Activated T-helper 2 cell treated with anti-CD3 and anti-CD28 coated beads, Interferon-gamma antibody, Interleukin-2, Interleukin-4, amounts not matched to agents 10 μg/mL and 5 μg/mL and 100 μg/mL, durations not matched to agents 14 hours and 24 hours and 36 hours (primary cell): ENCODE measurements around the gene OBP2B. TPM values are rescaled to one million over a fixed set of nuclear protein-coding genes. Genes with fewer than 3 reads are reported as not detected.

Experiments
- DNase-seq: peaks from one replicate; pipeline ENCODE4 v3.0.0; 2021; ENCODE audit warnings: low spot score
- H3K27ac Mint-ChIP-seq: one replicate; pipeline ENCODE4 v1.8.0; 2021; ENCODE audit warnings: mixed read lengths
- H3K27me3 Mint-ChIP-seq: one replicate; pipeline ENCODE4 v1.8.0; 2021; ENCODE audit warnings: low read depth, mixed read lengths
- H3K36me3 Mint-ChIP-seq: one replicate; pipeline ENCODE4 v1.8.0; 2021; ENCODE audit warnings: low read depth, mixed read lengths
- H3K4me1 Mint-ChIP-seq: one replicate; pipeline ENCODE4 v1.8.0; 2021; ENCODE audit warnings: low read depth, mixed read lengths
- H3K4me3 Mint-ChIP-seq: one replicate; pipeline ENCODE4 v1.8.0; 2021; ENCODE audit warnings: low read depth, mild to moderate bottlenecking, moderate library complexity, mixed read lengths
- H3K9me3 Mint-ChIP-seq: one replicate; pipeline ENCODE4 v1.8.0; 2021; ENCODE audit warnings: mixed read lengths
- intact Hi-C: fragments of 100-400 bp; cut with micrococcal nuclease; formaldehyde crosslinking; loops from one replicate; pipeline ENCODE4 v1.15.1; 2023
- total RNA-seq: library from RNA; stranded (reverse); gene quantifications from 2 replicates; pipeline ENCODE4 v1.2.3, GENCODE V29; 2022

Gene OBP2B
- total RNA-seq, 1 donor from 2014 or later, result not detected

DNA sequence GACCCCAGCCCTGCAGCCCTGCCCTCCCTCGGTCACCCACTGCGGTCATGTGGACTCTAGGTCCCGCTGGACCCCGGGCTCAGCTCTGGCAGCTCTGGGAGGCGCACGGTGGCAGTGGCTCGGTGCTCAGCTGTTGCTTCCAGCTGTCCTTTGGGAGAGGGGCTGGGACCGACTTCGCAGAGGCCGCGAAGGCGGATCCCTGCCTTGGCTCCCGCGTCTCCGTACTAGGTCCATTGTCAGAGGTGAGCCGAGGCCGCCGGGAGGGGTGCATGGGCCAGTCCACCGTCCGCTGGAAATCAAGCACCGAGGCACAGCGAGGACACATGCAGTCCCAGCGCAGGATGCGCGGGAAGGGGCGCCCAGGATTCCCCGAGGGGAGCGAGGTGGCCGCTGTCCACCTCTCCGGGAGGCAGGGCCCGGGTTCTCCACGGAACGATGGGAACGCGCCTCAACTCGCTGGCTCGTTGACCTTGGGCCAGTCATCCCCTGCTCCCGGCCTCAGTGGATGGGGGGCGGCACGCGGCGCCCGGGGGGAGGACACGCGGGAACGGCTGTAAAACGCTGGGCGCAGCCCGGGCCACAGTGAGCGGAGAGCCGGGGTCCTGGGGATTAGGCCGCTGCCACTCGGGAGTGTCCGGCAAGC is 46.1 kb downstream of the OBP2B start:
- Mint-ChIP-seq H3K4me3 (peak overlapping the region; percentile 37), H3K27me3 (peaks cover 7% of the 10 kb centered on the region), H3K4me1 (peaks cover 3% of the 10 kb centered on the region), H3K36me3 (peaks cover 4% of the 10 kb centered on the region), H3K27ac (no peak overlapping the region), H3K9me3 (no peaks in the 10 kb centered on the region)
- DNase-seq, result no peak
- intact Hi-C loops, result no loop called here

DNA sequence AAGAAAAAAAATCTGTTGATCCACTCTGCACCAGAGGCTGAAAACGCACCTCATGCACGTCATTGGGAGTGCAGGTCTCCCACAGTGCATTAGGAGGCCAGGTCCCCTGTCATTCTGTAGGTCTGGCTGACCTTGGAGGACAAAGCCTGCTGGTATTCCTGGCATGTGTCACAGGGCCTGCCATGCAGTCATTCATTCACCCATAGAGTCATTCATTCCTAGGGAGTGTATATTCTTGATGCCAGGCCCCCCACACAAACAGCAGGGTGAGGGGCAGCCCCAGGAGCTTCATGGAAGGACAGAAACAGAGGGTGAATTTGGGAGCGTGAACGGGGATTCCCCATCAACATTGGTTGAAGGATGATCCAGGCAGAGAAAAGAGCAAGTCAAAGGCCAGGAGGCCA is 47.5 kb downstream of the OBP2B start:
- peaks cover 3% of the 10 kb centered on the region for H3K4me1 Mint-ChIP-seq
- intact Hi-C loops, result no loop called here
- no peak for DNase-seq
- H3K4me3 Mint-ChIP-seq, result peak overlapping the region; percentile 55
- no peaks in the 10 kb centered on the region for H3K9me3 Mint-ChIP-seq
- H3K27ac Mint-ChIP-seq, result no peak overlapping the region
- H3K36me3 Mint-ChIP-seq, result peaks cover 4% of the 10 kb centered on the region
- H3K27me3 Mint-ChIP-seq, result peaks cover 9% of the 10 kb centered on the region

DNA sequence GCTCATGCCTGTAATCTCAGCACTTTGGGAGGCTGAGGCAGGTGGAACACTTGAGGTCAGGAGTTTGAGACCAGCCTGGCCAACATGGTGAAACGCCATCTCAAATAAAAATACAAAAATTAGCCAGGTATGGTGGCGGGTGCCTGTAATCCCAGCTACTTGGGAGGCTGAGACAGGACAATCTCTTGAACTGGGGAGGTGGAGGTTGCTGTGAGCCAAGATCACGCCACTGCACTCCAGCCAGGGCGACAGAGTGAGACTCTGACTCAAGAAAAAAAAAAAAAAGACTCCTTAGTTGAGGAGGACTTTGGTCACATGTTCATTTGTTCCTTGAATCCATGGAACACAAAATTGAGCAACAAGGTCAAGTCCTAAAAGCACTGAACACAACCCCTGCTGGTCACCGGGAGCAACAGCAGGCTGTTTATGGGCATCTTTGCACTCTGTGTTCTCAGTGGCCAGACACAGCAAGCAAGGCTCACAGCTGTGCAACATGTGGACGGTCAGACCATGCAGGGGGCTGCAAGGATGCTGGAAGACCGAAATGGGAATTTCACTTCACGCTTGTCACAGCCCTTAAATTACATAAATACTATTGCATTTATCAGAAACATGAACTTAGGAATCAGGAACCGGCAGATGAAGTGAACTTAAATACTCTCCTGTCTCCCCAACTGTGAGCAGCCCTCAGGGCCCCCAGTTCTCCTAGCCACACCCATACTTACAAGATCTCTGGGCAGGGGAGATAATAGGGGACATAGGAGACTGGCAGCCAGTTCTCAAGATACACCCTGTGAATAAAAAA is 48.1 kb downstream of the OBP2B start:
- no peaks in the 10 kb centered on the region for H3K9me3 Mint-ChIP-seq
- H3K27me3 Mint-ChIP-seq, result peaks cover 7% of the 10 kb centered on the region
- no peak for DNase-seq
- H3K4me1 Mint-ChIP-seq, result peaks cover 3% of the 10 kb centered on the region
- H3K27ac Mint-ChIP-seq, result no peak overlapping the region
- H3K36me3 Mint-ChIP-seq, result peaks cover 4% of the 10 kb centered on the region
- intact Hi-C loops, result no loop called here
- peak overlapping the region; percentile 46 for H3K4me3 Mint-ChIP-seq

DNA sequence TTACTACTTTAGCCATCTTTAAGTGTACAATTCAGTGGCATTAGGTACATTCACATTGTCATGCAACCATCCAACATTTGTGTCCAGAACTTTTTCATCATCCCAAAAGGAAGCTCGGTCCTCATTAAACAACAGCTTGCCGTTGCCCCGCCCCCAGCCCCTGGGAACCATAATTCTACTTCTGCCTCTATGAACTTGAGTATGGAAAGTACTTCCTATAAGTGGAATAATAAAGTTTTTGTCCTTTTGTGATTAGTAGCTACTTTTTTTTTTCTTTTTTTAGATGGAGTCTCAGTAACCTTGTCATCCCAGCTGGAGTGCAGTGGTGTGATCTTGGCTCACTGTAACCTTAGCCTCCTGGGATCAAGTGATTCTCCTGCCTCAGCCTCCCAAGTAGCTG is 50.4 kb downstream of the OBP2B start:
- Mint-ChIP-seq H3K36me3 (peaks cover 4% of the 10 kb centered on the region), H3K9me3 (no peaks in the 10 kb centered on the region), H3K4me3 (no peak overlapping the region), H3K27me3 (peaks cover 5% of the 10 kb centered on the region), H3K4me1 (peaks cover 3% of the 10 kb centered on the region), H3K27ac (no peak overlapping the region)
- no peak for DNase-seq
- intact Hi-C loops, result no loop called here

Other genes starting within 250 kb of the OBP2B start
- gene GFI1B, start 230.6 kb downstream of the OBP2B start, total RNA-seq, result not detected in 2 replicates
- 81.6 and 89.7 TPM in 2 replicates for gene GTF3C5, start 178.3 kb downstream of the OBP2B start, total RNA-seq
- 2.0 and 2.1 TPM in 2 replicates for gene CEL, start 147.3 kb downstream of the OBP2B start, total RNA-seq
- 78.8 and 85.8 TPM in 2 replicates for gene RALGDS, start 88.0 kb downstream of the OBP2B start, total RNA-seq
- gene GBGT1, start 45.3 kb downstream of the OBP2B start, total RNA-seq, result 6.8 and 7.4 TPM in 2 replicates
- gene ABO, start 66.0 kb upstream of the OBP2B start, total RNA-seq, result 0.14 and 0.30 TPM in 2 replicates
- 23.0 and 24.4 TPM in 2 replicates for gene SURF6, start 126.9 kb upstream of the OBP2B start, total RNA-seq
- 35.2 and 36.4 TPM in 2 replicates for gene MED22, start 138.9 kb upstream of the OBP2B start, total RNA-seq
- gene RPL7A, start 139.0 kb upstream of the OBP2B start, total RNA-seq, result 2,586 and 2,588 TPM in 2 replicates
- 32.4 and 33.0 TPM in 2 replicates for gene SURF1, start 147.2 kb upstream of the OBP2B start, total RNA-seq
- gene SURF2, start 147.3 kb upstream of the OBP2B start, total RNA-seq, result 16.9 and 22.1 TPM in 2 replicates
- gene SURF4, start 166.8 kb upstream of the OBP2B start, total RNA-seq, result 388 and 393 TPM in 2 replicates
- gene STKLD1, start 167.1 kb upstream of the OBP2B start, total RNA-seq, result 0.87 and 1.0 TPM in 2 replicates
- 31.7 and 32.8 TPM in 2 replicates for gene REXO4, start 208.8 kb upstream of the OBP2B start, total RNA-seq
- 1.5 and 1.6 TPM in 2 replicates for gene ADAMTS13, start 213.1 kb upstream of the OBP2B start, total RNA-seq